ENCODE measurements around the gene RBM34.

Gene RBM34

GRCh38 chr1:235152235-235152634, 8.8 kb downstream of the RBM34 start:
- no peak for FAIRE-seq

GRCh38 chr1:235151033-235151432, 10.0 kb downstream of the RBM34 start:
- no peak for FAIRE-seq

GRCh38 chr1:235149824-235150223, 11.2 kb downstream of the RBM34 start:
- FAIRE-seq: no peak

GRCh38 chr1:235147269-235147668, 13.8 kb downstream of the RBM34 start:
- no peak for FAIRE-seq

- FAIRE-seq: no peak
Measured at GRCh38 chr1:235145639-235146038, 15.4 kb downstream of the RBM34 start.

- FAIRE-seq: no peak
Measured at GRCh38 chr1:235142991-235143390, 18.1 kb downstream of the RBM34 start.

- FAIRE-seq: no peak
Measured at GRCh38 chr1:235139315-235139714, 21.7 kb downstream of the RBM34 start.

GRCh38 chr1:235138821-235139220, 22.2 kb downstream of the RBM34 start:
- FAIRE-seq: no peak

GRCh38 chr1:235136111-235136510, 24.9 kb downstream of the RBM34 start:
- FAIRE-seq: no peak

- no peak for FAIRE-seq
Measured at GRCh38 chr1:235134171-235134570, 26.9 kb downstream of the RBM34 start.

- FAIRE-seq: no peak
Measured at GRCh38 chr1:235133086-235133485, 28.0 kb downstream of the RBM34 start.

- FAIRE-seq: no peak
Measured at GRCh38 chr1:235131961-235132360, 29.1 kb downstream of the RBM34 start.

- no peak for FAIRE-seq
Measured at GRCh38 chr1:235130766-235131270, 30.2 kb downstream of the RBM34 start.

- FAIRE-seq: no peak
Measured at GRCh38 chr1:235129774-235130570, 31.1 kb downstream of the RBM34 start.

GRCh38 chr1:235128456-235129328, 32.4 kb downstream of the RBM34 start, which contains the start of gene TOMM20:
Gene TOMM20 (minus strand): TSS chr1:235128837. CDS start chr1:235128715, 122 bp downstream.
- FAIRE-seq: no peak

GRCh38 chr1:235127732-235128455, 33.2 kb downstream of the RBM34 start:
- FAIRE-seq: no peak

- no peak for FAIRE-seq
Measured at GRCh38 chr1:235127203-235127602, 33.8 kb downstream of the RBM34 start.

- no peak for FAIRE-seq
Measured at GRCh38 chr1:235124665-235125064, 36.4 kb downstream of the RBM34 start.

- no peak for FAIRE-seq
Measured at GRCh38 chr1:235124111-235124510, 36.9 kb downstream of the RBM34 start.

GRCh38 chr1:235122348-235122747, 38.7 kb downstream of the RBM34 start:
- FAIRE-seq: no peak

GRCh38 chr1:235113183-235113917, 47.7 kb downstream of the RBM34 start:
- no peak for FAIRE-seq

Data from endometrium (tissue), 2 donors.